Cardiac septum (tissue), 1 donor: ENCODE measurements around the gene UBASH3A. TPM values are rescaled to one million over a fixed set of nuclear protein-coding genes. Genes with fewer than 3 reads are reported as not detected.
"Not testable (repeated sequence)": the region's sequence is repeated elsewhere in the genome, so short reads cannot be mapped to it uniquely, and the experiment has no call there.

Experiments used
- DNase-seq: peaks from one replicate; pipeline ENCODE4 v3.0.0-alpha.2; 2020; ENCODE audit warnings: low spot score
- intact Hi-C: fragments of 100-400 bp; cut with DNase I; formaldehyde crosslinking; loops from one replicate; pipeline ENCODE4 v1.14.0; 2022
- total RNA-seq: library from RNA; stranded (reverse); fragmentation: NEBNext Ultra II Directional; extraction: Animal tissue kit (Norgen Biotek cat#: 25700); gene quantifications from one replicate; pipeline ENCODE4 v1.2.1, GENCODE V29; 2021
- donor health status: DM: no; HTN: no; CAD: no.

The UBASH3A gene
- total RNA-seq, 1 donor from 2014 or later = not detected

DNA sequence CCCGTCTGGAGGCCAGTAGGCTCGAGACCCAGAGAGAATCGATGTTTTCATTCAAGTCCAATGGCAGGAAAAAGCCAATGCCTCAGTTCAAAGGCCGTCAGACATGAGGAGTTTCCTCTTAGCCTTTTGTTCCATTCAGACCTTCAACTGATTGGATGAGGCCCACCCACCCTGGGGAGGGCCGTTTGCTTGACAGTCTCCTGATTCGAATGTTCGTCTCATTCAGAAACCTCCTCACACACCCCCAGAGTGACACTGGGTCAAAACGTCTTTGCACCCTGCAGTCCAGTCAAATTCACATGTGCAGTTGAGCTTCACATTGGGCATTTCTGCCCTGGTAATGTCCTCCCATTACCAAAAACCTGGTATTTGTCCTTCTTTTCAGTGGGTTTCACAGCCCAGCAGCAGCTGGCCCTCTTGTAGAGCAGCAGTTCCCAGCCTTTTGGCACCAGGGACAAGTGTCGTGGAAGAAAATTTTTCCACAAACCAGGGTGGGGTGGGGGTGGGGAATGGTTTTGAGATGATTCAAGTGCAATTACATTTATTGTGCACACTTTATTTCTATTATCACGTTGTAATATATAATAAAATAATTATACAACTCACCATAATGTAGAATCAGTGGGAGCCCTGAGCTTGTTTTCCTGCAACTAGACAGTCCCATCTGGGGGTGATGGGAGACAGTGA lies 52.2 kb downstream of the UBASH3A start:
- intact Hi-C loops = no loop called here
- DNase-seq = peak; percentile 47

DNA sequence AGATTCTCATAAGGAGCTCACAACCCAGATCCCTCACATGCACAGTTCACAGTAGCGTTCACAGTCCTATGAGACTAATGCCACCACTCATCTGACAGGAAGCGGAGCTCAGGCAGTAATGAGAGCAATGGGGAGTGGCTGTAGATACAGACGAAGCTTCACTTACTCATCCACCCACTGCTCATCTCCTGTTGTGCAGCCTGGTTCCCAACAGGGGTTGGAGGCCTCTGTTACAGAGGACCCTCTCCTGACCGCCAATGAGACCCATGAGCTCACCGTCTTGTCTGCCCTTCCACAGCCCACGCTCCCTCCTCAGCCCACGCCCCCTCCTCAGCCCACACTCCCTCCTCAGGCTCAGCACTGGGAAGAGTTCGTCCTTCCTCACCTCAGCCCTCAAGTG lies 52.8 kb downstream of the UBASH3A start:
- peak; percentile 31 for DNase-seq
- intact Hi-C loops = no loop called here

DNA sequence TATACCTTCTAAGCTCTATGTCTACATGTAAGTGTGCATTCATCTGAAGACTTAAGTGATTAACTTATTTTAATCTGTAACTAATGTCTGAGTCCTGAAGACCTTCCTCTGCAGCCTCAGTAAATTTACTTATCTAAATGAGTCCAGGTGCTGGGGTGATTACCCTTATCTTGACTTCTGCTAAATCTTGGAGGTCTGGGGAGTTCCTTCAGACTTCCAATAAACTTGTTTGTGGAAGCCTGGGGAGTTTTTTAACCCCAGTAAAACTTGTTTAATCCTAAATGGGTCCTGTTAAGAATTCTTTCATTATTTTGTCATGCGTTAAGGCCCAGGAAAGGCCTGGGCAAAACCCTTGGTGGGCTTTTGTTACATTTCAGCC lies 55.4 kb downstream of the UBASH3A start:
- intact Hi-C loops = no loop called here

DNA sequence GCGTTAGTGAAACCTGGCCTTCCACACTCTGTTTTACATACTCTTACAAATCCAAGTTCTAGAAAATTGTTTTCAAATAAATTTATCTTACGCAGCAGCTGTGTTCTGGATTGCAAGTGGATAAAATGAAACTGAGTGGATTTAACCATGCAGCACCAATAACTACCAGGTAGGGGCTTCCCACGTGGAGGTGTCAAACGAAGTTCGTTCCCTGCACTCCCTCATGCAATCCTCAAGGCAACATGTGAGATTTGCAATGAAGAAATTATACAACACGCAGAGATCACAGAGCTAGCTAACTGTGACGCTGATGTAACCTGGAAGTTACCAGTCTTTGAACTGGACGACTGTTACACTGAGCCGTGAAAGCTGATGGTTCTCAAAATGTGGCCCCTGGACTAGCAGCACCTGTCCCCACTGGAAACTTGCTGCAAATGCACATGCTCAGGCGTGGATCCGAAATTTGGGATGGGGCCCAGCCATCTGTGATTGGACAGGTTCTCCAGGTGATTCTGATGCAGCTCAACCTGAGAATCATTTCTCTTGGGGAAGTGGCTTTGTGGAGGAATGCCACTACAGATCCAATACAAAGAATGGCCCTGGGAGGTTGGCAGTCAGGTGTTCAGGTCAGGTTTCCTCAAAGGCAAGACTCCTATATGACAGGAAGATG lies 56.0 kb downstream of the UBASH3A start:
- intact Hi-C loops = no loop called here
- peak; percentile 51 for DNase-seq

More for the DNA sequence above, 55.4 kb downstream of the UBASH3A start:
- no peak for DNase-seq

DNA sequence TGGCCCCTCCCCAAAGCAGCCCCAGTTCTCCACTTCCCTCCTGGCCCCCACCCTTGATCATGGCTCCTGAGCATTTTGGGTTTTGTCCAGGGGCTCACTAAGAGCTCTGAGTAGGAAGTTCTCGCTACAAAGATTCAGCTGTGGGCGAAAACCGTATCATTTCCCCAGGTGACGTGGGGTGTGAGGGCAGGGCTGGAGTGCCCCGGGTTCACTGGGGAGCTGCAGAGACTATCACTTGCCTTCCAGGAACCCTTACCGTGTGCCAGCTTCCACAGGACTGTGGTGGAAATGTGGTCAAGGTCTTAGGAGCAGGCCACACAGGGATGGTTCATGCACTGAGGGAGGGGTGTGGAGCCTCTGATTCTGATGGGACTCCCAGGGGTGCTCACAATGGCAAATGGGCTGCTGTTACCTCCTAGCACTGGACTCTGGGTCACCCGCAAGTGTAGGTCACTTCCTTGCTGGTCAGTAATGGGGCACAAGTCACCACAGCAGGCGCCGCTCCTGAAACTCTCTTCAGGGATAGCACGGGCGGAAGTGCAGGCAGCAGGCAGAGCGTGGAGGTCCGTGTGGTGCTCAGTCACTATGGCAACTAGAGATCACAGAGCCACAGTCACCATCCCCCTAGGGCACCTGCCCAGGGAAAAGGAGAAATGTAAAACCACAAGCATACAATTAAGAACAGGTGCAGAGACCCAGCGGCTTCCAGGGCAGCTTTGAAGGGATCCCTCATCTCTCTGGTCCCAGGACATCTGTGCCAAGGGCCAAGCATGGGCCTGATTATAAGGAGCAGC lies 56.9 kb downstream of the UBASH3A start:
- intact Hi-C loops = no loop called here
- DNase-seq = peak; percentile 39

DNA sequence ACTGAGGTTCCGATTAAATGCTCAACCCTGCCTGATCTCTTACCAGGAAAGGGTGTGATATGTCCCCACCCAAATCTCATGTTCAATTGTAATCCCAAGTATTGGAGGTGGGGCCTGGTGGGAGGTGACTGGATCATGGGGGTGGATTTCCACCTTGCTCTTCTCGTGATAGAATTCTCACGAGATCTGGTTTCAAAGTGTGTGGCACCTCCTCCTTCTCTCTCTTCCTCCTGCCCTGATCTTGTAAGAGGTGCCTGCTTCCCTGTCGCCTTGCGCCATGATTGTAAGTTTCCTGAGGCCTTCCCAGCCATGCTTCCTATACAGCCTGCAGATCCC lies 57.5 kb downstream of the UBASH3A start:
- intact Hi-C loops = no loop called here
- DNase-seq = peak; percentile 15

DNA sequence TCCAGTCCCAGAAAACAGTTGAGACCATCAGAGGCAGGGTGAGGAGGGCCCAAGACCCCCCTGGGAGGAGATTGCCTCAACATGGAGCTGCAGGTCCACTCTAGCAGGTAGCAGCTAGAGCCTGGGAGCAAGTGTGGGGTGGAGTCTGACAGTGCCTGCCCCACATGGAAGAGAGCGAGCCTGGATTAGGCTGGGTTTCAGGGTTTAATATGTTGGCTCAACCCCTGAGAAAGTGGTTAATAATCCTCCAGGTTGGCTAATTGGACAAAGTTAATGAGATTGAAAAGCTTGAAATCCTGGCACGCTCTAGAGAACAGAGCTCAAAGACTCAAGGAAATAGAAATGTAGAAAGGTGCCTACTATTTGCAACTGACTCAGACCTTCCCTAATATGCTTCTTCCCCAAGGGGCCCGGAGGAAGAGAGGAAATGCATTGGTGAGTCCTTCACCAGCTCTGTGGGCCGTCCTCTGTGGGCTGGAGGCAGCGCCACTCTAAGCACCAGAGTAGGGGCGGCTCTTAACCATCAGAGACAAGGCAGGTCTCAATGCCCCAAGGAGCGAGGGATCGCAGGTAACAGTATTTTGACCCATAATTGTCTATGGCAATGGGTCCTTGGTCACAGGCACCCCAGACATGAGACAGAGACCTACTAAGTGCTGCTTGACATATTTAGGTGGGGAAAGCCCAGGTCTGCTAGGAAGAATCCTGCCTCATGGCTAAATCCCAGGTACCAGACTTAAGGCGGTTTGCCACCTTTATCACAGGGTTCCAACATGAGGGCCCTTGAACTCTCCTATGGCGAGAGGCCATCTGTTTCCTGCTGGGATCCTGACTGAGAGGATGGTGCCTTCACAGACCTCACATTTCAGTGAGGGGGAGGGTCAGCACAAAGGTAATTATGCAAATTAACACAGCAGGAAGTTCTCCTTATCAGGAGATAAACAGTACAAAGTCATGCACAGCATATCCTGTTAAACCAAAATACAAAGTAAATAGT lies 58.5 kb downstream of the UBASH3A start:
- intact Hi-C loops = no loop called here
- peak; percentile 61 for DNase-seq

DNA sequence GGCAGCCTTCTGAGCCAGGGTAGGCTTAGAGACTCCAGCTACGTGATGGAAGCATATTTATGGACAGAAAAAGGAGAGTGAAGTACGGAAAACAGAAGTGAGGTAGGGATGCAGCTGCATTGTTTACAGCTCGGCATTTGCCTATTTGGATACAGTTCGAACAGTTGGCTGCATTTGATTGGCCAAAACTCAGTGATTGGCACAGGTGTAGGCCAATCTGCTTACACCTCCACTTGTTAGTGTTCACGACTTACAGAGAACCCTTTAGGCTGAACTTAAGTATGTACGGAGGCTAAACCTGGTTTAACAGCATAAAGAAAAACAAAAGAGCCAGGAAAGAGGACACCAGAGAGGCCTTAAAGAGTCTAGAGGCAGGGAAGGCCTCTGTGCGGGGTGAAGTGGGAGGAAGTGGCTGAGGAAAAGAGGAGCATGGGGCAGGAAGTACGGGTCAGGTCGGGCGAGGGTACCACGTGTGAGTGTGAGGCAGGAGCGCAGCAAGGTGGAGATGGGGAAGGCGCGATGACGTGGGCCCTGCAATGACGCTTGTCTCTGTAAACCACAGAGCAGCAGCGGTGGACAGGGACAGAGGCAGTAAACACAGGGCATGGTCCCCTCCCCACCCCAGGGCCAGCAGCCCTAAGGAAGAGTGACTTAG lies 60.3 kb downstream of the UBASH3A start:
- intact Hi-C loops = no loop called here
- DNase-seq = peak; percentile 74

DNA sequence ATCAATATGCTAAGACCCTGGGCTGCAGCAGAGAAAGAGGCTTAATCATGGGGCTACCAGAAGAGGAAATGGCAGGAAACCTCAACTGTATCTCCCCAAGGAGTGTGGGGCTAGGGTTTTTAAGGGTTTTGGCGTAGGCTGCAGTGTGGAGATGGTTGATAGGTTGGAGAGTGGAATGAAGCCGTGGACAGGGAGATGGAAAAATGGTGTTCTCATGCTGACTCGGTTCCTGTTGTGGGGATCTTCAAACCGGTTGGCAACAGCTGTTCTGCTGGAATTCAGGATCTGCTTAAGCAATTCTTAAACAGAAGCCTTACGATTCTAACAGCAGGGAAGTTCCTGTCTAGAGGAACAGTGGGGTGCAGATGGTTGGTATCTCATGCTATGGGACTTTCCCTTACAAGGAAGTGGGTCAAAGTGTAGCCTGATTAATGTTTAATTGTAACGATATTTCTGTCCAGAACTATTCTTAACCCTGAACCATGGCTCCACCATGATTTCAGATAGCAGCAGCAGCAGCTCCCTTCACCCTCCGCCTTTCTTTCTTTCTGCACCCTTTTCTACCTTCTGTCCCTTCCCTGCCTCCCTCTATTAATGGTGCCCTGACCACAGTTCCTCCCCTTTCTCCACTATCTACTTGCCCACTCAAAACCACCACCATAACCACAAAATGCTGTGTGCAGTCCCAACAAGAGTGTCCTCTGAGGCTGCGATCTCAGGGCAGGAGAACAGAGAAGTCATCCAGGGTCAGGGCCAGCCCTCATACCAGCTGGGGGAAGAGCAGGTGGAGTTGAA lies 61.5 kb downstream of the UBASH3A start:
- intact Hi-C loops = no loop called here
- no peak for DNase-seq

DNA sequence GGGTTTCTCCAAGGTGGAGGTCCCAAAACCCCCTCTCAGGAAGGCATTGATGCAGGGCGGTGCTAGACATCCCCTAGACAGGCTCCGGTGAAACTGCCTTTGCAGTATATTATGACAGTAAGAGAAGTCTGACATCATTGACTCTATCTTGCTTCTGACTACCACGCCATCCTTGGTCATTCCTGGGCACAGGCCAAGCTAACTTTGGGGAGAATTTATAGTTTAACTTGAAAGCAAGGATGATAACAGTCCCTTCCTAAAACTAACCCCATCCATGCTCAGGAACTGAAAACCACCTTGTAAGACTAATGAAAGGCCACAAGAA lies 62.1 kb downstream of the UBASH3A start:
- peak; percentile 41 for DNase-seq
- intact Hi-C loops = no loop called here

DNA sequence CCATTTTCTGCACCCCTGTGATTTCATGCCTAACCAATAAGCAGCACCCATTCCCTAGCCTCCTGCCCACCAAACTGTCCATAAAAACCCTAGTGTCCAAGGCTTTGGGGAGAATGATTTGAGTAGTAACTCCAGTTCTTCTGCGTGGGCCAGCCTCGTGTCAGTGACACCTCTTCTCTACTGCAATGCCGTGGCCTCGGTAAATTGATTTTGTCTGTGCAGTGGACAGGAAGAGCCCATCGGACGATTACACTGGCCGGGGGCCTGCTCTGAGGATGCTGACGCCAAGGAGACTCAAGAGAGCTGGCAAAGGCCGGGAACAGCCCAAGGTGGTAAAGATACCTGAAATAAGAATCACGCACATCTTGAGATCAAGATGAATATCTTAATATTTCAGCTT lies 63.0 kb downstream of the UBASH3A start:
- intact Hi-C loops = no loop called here
- peak; percentile 47 for DNase-seq

DNA sequence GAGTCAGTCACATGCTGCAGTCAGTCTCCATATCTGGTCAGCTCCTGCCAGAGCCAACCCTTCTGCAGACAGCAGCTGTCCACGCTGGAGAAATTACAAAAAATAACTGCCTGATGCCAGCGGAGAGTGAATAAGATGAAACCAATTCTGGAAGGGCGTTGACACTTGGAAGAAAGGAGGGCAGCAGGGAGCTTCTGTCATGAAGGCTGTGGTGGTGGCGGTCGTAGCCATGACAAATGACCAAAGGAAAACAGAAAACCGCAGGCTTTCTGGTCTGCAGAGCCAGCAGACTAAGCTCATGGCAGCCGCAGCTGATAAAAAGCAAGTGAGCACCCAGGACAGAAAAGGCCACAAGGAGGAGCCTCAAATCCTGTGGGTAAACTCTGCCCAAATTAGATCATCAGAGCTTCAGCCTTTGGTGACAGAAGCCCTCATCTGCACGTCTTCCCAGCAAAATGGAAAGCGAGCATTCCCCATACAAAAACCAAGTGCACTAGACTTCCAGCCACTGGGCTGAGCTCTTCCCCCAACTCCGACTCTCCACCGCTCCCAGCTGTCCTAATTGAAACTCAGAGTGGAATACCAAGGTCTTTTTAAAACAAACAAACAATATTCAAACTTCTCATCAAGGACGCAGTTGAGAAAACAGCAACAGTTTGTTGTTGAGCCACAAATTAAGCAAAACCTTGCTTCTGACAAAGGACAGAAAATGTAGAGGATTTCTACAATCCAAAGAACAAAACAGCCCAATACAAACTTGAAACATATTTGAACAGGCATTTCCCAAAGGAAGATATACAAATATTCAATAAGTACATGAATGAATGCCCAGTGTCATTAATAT lies 63.7 kb downstream of the UBASH3A start:
- peak; percentile 39 for DNase-seq
- intact Hi-C loops = no loop called here

DNA sequence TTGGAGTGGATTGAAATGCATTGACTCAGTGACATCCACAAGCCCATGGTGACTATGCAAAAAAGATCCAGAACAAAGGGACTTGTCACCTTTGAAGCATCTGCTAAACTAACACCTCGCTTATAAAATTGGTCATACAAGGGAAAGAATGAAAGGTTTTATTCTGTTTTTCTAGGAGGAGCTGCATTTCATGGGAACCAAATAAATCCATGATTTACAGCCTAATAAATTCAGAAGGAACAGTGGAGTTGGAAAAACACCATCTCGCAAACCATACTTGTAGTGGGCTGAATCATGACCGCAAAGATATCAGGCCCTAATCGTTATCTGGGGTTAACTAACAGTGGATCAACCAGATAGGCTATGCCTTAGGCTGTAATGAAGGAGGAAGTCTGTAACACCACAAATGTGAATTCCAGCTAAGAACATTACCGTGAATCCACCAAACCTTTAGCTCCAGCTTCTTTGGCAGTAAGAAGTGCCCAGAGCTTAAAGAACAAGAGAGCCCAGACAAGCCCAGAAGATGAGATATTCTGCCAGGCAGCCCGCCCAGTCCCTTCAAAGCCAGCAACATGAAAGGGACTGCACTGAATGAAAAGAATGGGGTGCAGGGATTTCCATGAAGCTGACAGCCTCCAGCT lies 64.9 kb downstream of the UBASH3A start:
- intact Hi-C loops = no loop called here
- DNase-seq = no peak

DNA sequence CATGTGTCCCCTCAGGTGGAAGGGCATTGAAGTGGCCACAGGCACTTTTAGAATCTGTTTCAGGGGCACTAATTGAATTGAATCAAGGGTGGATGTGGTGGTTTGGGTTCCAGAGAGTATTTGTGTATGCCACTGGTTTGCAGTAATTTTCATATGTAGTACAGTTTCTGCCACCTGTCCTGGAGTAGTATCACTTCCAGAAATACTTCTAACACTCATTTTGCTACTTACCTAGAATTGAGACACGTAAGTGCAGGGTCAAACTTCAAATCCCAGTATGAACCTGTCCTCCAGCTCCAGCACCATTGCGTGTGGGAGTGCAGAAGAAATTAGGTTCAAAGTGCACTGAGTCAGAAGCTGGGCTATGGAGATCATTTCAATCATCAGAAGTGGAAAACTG lies 65.6 kb downstream of the UBASH3A start:
- DNase-seq = no peak
- intact Hi-C loops = no loop called here

DNA sequence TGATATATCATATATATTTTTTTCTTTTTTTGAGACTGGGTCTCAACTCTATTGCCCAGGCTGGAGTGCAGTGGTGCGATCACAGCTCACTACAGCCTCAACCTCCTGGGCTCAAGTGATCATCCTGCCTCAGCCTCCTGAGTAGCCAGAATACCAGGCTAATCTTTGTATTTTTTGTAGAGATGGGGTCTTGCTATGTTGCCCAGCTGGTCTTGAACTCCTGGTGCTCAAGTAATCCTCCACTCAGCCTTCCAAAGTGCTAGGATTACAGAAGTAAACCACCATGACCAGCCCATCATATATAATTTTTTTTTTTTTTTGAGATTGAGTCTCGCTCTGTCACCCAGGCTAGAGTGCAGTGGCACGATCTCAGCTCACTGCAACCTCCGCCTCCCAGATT lies 66.0 kb downstream of the UBASH3A start:
- intact Hi-C loops = not testable (repeated sequence)

DNA sequence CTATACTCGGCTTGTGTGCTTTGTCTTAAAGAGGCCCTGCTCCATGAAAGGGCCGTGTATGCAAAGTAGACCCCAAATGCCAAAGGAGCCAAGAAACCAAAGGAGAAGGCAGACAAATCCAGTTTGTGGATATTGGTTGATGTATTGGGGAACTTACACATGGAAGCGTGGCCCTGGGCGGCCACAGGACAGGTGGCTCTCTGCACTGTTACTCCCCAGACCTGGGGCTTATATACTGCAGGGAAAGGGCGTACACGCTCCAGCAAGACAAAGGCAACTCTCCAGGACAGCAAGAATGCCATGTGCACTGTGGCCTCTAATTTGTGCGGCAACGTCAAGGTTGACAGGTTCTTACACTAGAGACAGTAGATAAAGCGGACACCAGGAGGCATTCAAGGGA lies 67.5 kb downstream of the UBASH3A start:
- peak; percentile 57 for DNase-seq
- intact Hi-C loops = no loop called here

More for the DNA sequence above, 66.0 kb downstream of the UBASH3A start:
- DNase-seq = peak; percentile 14

DNA sequence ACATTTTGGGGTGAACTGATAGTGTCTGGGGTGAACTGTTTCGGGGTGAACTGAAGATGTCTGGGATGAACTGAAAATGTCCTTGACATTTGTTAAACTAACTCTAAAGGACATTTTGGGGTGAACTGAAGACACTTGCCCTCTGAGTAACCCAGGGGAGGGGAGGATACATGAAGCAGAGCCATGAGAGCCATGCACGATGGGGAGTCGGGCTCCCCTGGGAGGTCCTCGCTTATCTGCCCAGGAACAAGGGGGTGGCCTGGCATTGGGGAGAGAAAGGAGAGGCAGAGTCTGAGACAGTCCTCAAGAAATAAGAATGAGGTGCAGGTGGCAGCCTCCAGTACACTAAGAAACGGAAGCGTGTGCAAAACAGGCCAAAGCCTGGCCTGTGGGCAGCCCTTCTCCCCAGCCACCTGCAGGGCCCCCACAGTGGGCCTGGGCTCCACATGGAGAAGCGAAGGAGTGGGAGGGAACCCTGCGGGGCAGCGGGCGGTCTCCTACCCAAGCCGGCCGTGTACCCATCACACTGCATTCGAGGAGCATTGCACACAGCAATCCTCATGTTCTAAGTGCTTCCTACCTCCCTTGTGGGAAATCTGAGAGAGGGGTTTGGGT lies 68.1 kb downstream of the UBASH3A start:
- intact Hi-C loops = no loop called here
- DNase-seq = peak; percentile 61
